Activated naive CD4-positive, alpha-beta T cell treated with anti-CD3 and anti-CD28 coated beads, Interleukin-2, amount 50 U/mL, for 72 hours (primary cell): ENCODE data around the gene KRTAP1-1. TPM values are rescaled to one million over a fixed set of nuclear protein-coding genes. Genes with fewer than 3 reads are reported as not detected.
"Not testable (repeated sequence)": the region's sequence is repeated elsewhere in the genome, so short reads cannot be mapped to it uniquely, and the experiment has no call there.

Source experiments
- ATAC-seq, 2 donors: fragments of 150-1000 bp; cut with Tn5 transposase; 2 replicates each; pipeline ENCODE4 v1.10.0; 2021; ENCODE audit warnings: mild to moderate bottlenecking in 2 of 2, moderate library complexity in 2 of 2
- DNase-seq, 2 donors: peaks; one replicate each; pipeline ENCODE4 v3.0.0; 2021 to 2022; ENCODE audit warnings: low spot score in 2 of 2
- H3K27ac Mint-ChIP-seq, 2 donors: one replicate each; pipeline ENCODE4 v1.8.0; 2022; ENCODE audit warnings: mild to moderate bottlenecking in 2 of 2, mixed read lengths in 2 of 2
- H3K36me3 Mint-ChIP-seq, 2 donors: one replicate each; pipeline ENCODE4 v1.8.0; 2022; ENCODE audit warnings: mixed read lengths in 2 of 2
- H3K9me3 Mint-ChIP-seq, 2 donors: one replicate each; pipeline ENCODE4 v1.8.0; 2022; ENCODE audit warnings: mixed read lengths in 2 of 2
- total RNA-seq, 2 donors: library from RNA; stranded (reverse); gene quantifications; one replicate each; pipeline ENCODE4 v1.2.3, GENCODE V29; 2022

Gene KRTAP1-1
- total RNA-seq = not detected

- H3K36me3 Mint-ChIP-seq, ATAC-seq, DNase-seq, H3K27ac Mint-ChIP-seq: not testable (repeated sequence)
- peaks cover 4 to 10% of the 10 kb centered on the region in 2 donors for H3K9me3 Mint-ChIP-seq
Measured at GRCh38 chr17:41040783-41041571, at the start of gene KRTAP1-1. Gene KRTAP1-1, minus strand, starts transcription at chr17:41041450. Its CDS starts 53 bp downstream, at chr17:41041397.

GRCh38 chr17:41088760-41089352, 47.6 kb upstream of the KRTAP1-1 start:
- H3K27ac Mint-ChIP-seq, H3K9me3 Mint-ChIP-seq, DNase-seq, ATAC-seq, H3K36me3 Mint-ChIP-seq: not testable (repeated sequence)

DNA sequence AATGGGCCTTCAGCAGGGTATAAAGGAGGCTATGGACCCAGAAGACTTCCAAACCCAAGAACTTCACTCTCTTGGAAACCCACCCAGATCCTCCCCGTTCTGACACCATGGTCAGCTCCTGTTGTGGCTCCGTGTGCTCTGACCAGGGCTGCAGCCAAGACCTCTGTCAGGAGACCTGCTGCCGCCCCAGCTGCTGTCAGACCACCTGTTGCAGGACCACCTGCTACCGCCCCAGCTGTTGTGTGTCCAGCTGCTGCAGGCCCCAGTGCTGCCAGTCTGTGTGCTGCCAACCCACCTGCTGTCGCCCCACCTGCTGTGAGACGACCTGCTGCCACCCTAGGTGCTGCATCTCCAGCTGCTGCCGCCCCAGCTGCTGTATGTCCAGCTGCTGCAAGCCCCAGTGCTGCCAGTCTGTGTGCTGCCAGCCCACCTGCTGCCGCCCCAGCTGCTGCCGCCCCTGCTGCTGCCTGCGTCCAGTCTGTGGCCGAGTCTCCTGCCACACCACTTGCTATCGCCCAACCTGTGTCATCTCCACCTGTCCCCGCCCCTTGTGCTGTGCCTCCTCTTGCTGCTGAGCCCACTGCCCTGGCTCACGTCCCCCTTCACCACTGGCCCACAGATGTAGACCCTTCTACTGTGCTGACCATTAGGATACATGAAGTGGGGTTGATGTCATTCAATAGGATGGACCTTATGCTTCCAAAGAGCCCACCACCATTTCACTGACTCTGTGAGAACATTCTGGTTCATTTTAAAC, 43.0 kb upstream of the KRTAP1-1 start, which contains the start of gene KRTAP4-7:
TSS of gene KRTAP4-7 (plus strand) at position 51 of the 757 bp plus-strand sequence. CDS start at position 108, 57 bp downstream.
- not testable (repeated sequence) for H3K36me3 Mint-ChIP-seq, H3K9me3 Mint-ChIP-seq, ATAC-seq, DNase-seq
- peak within 1 kb of the TSS in 1 of 2 donors; percentile 30 for H3K27ac Mint-ChIP-seq

DNA sequence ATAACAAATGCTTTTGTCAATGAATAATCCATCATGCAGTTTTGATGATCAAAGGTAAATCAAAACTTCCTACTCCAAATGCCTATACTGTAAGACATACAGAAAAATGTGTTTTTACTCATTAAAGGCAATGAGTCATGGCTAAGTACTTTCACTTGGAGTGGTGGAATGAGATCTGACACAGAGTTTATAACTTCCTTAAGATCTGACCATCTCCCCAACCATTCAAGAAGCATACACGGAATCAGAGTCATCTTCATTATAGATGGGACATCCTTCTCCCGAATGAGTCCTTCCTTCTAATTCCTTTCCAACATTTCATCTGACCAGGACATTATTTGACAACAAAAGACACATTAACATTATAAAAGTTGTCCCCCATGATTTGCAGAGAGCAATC, 42.2 kb upstream of the KRTAP1-1 start:
- peak; percentile 66 to 84 for ATAC-seq
- not testable (repeated sequence) for H3K27ac Mint-ChIP-seq, H3K36me3 Mint-ChIP-seq, H3K9me3 Mint-ChIP-seq, DNase-seq

GRCh38 chr17:41082626-41083025, 41.4 kb upstream of the KRTAP1-1 start:
- Mint-ChIP-seq H3K36me3 (no peaks in the 10 kb centered on the region), H3K9me3 (no peaks in the 10 kb centered on the region), H3K27ac (no peak overlapping the region)
- no peak for ATAC-seq
- no peak for DNase-seq

- DNase-seq (no peak), ATAC-seq (no peak)
- Mint-ChIP-seq H3K27ac (no peak overlapping the region), H3K9me3 (no peaks in the 10 kb centered on the region), H3K36me3 (no peaks in the 10 kb centered on the region)
Measured at GRCh38 chr17:41076788-41077187, 35.5 kb upstream of the KRTAP1-1 start.

DNA sequence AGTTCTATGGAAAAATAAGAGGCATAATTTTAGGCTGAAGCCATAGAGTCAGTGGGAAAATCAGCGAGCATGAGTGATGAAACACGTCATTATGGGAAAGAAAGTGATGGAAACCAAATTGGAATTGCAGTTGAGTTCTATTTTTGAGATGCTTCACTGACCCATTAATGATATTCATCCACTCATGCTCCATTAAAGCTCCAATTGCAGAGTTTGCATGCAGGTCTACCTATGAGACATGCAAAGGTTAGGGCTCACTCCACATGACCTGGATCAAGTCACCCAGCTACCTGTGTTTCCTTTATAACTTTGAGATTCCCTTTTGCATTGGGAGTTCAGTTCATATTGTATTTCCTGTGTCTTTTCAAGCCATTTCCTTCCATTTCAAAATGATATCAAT, 32.4 kb upstream of the KRTAP1-1 start:
- Mint-ChIP-seq H3K27ac (no peak overlapping the region), H3K9me3 (no peaks in the 10 kb centered on the region), H3K36me3 (no peaks in the 10 kb centered on the region)
- no peak for DNase-seq
- no peak for ATAC-seq

DNA sequence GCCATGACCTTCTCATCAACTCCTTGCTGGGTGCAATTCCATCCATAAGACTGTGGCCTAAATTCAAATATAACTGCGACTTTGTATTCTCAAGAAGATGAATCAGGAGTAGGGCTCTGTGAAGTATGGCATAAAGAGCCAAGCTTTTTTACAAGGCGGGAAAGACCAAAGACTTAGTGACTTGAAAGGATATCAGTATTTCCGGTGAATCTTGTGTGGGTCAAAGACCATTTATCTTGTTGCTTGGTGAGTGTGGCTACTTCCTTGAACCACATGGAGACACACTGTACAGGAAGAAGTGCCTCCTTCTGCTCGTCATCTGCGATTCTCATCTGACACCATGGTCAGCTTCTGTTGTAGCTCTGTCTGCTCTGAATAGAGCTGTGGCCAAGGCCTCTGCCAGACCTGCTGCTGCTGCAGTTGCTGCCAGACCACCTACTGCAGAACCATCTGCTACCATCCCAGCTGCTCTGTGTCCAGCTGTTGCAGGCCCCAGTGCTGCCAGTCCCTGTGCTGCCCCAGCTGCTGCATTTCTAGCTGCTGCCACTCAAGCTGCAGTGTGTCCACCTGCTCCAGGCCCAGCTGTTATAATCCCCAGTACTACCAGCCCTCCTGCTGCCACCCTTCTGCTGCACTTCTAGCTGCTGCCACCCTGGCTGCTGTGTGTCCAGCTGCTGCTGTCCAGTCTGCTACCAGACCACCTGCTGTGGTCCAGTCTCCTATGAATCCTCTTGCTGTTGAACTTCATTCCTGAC, 30.5 kb upstream of the KRTAP1-1 start:
- no peak for ATAC-seq

GRCh38 chr17:41069031-41069430, 27.8 kb upstream of the KRTAP1-1 start:
- Mint-ChIP-seq H3K27ac (no peak overlapping the region), H3K9me3 (no peaks in the 10 kb centered on the region), H3K36me3 (no peaks in the 10 kb centered on the region)
- DNase-seq (no peak), ATAC-seq (no peak)

More for the DNA sequence above, 30.5 kb upstream of the KRTAP1-1 start:
- Mint-ChIP-seq H3K9me3 (no peaks in the 10 kb centered on the region), H3K27ac (no peak overlapping the region), H3K36me3 (no peaks in the 10 kb centered on the region)
- DNase-seq = no peak

DNA sequence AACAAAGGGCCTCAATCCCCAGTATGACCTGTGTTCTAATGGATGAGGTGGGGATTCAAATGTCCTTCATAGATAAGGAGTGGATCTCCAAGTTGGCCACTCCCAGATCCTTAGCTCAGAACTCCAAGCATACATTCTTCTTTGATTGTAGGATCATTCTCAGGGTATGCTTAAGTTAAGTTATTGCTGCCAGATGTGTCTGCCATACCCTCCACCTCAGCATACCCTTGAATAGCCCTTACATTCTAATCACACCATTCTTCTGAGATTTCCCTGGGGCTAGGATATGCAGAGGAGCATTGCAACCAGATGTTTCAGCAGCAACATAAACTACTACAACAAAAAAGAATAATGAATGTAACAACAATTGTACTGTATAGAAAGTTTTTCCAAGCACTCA, 26.0 kb upstream of the KRTAP1-1 start:
- ATAC-seq = no peak
- DNase-seq = no peak
- no peaks in the 10 kb centered on the region for H3K36me3 Mint-ChIP-seq
- H3K27ac Mint-ChIP-seq = no peak overlapping the region
- H3K9me3 Mint-ChIP-seq = no peaks in the 10 kb centered on the region

- Mint-ChIP-seq H3K36me3 (no peaks in the 10 kb centered on the region), H3K27ac (no peak within 1 kb of the TSS), H3K9me3 (no peaks in the 10 kb centered on the region)
- ATAC-seq (peak in 1 of 2 donors; percentile 72), DNase-seq (no peak)
Measured at GRCh38 chr17:41065829-41066624, 24.8 kb upstream of the KRTAP1-1 start, which contains the start of gene KRTAP2-4. Gene KRTAP2-4, minus strand, starts transcription at chr17:41065879. Its CDS starts 34 bp downstream, at chr17:41065845.

- H3K27ac Mint-ChIP-seq, DNase-seq, ATAC-seq, H3K36me3 Mint-ChIP-seq, H3K9me3 Mint-ChIP-seq: not testable (repeated sequence)
Measured at GRCh38 chr17:41065016-41065689, 23.9 kb upstream of the KRTAP1-1 start.

- no peak for ATAC-seq
- no peaks in the 10 kb centered on the region for H3K36me3 Mint-ChIP-seq
- H3K9me3 Mint-ChIP-seq = no peaks in the 10 kb centered on the region
- no peak overlapping the region for H3K27ac Mint-ChIP-seq
- DNase-seq = no peak
Measured at GRCh38 chr17:41064301-41064700, 23.1 kb upstream of the KRTAP1-1 start.

DNA sequence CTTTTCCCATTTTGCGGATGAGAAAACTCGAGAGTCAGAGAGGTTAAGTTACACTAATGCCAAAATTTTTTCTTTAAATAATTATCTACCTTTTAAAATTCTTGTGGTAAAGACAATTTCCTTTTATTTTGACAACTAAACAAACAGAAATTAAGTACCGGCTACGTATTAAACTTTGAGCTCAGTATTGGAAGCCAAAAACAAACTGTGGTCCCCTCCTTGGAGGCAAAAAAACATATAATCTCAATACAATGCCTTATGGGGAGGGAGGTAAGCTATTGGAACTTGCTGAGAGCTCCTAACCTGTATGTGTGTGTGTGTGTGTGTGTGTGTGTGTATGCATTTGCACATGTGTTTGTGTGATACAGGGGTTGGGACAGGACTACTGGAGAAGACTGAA, 22.2 kb upstream of the KRTAP1-1 start:
- no peaks in the 10 kb centered on the region for H3K9me3 Mint-ChIP-seq
- DNase-seq (no peak), ATAC-seq (no peak)
- H3K36me3 Mint-ChIP-seq = no peaks in the 10 kb centered on the region
- no peak overlapping the region for H3K27ac Mint-ChIP-seq

- peaks cover 3 to 5% of the 10 kb centered on the region in 2 donors for H3K9me3 Mint-ChIP-seq
- ATAC-seq (no peak), DNase-seq (no peak)
Measured at GRCh38 chr17:41061964-41062363, 20.7 kb upstream of the KRTAP1-1 start.

More at GRCh38 chr17:41061964-41062363, 20.7 kb upstream of the KRTAP1-1 start:
- H3K36me3 Mint-ChIP-seq = peaks cover 0 to 4% of the 10 kb centered on the region in 2 donors
- H3K27ac Mint-ChIP-seq = no peak overlapping the region
